ENCODE data around the gene STAC3. TPM values are rescaled to one million over a fixed set of nuclear protein-coding genes. Genes with fewer than 3 reads are reported as not detected.
A peak's percentile ranks its signal among the peaks of the same experiment; 100 is the strongest.

The STAC3 gene
- total RNA-seq, 1 experiment from 2014 or later, result 3.3 TPM

GRCh38 chr12:57227315-57228115 is 23.5 kb downstream of the STAC3 start:
- Mint-ChIP-seq H3K27me3 (ENCODE audit: low read depth) (peaks cover 66% of the 10 kb centered on the region), H3K4me1 (peaks cover 55% of the 10 kb centered on the region), H3K36me3 (peaks cover 15% of the 10 kb centered on the region), H3K27ac (peak overlapping the region; percentile 27; the same call in 1 of the 2 replicates), H3K9me3 (no peaks in the 10 kb centered on the region), H3K4me3 (peak overlapping the region; percentile 81)
- ATAC-seq (no peak), DNase-seq (ENCODE audit: low spot score) (no peak)
- CTCF ChIA-PET, result interaction anchor here (0.8 to 10.4 kb wide), 13 partner anchors 13 to 233 kb away, joined by 3 to 660 read pairs (median 9); partner anchors contain the start of genes GLI1, INHBE, LRP1 and NXPH4
- POLR2A ChIA-PET, result interaction anchor here (1.0 to 7.6 kb wide), 4 partner anchors 12 to 234 kb away, joined by 3 to 97 read pairs (median 5); partner anchors contain the start of gene LRP1
- TF ChIP-seq CTCF (IDR thresholded peaks at IDR 0.05), result no peak
- TF ChIP-seq ATF2 (CRISPR knock-in tag; IDR thresholded peaks at IDR 0.05; ENCODE audit: borderline replicate concordance, low read depth), result no peak
- TF ChIP-seq NFATC4 (CRISPR knock-in tag; IDR thresholded peaks at IDR 0.05), result no peak
- no peak for TF ChIP-seq USF1 (CRISPR knock-in tag; IDR thresholded peaks at IDR 0.05)
- no peak for TF ChIP-seq TP53 (CRISPR knock-in tag; IDR thresholded peaks at IDR 0.05)
- no peak for TF ChIP-seq ETV6 (CRISPR knock-in tag; IDR thresholded peaks at IDR 0.05)
- TF ChIP-seq ZNF232 (CRISPR knock-in tag; IDR thresholded peaks at IDR 0.05), result no peak
- TF ChIP-seq ELF4 (CRISPR knock-in tag; IDR thresholded peaks at IDR 0.05; ENCODE audit: low read depth), result no peak
- no peak for TF ChIP-seq CBFB (CRISPR knock-in tag; IDR thresholded peaks at IDR 0.05; ENCODE audit: low read depth)
- TF ChIP-seq ARID4B (CRISPR knock-in tag; IDR thresholded peaks at IDR 0.05; ENCODE audit: borderline replicate concordance), result no peak
- TF ChIP-seq OVOL2 (CRISPR knock-in tag; IDR thresholded peaks at IDR 0.05; ENCODE audit: borderline replicate concordance), result no peak
- TF ChIP-seq ZNF263 (CRISPR knock-in tag; IDR thresholded peaks at IDR 0.05; ENCODE audit: low read depth), result no peak
- no peak for TF ChIP-seq FOXP4 (CRISPR knock-in tag; IDR thresholded peaks at IDR 0.05)
- TF ChIP-seq ZNF219 (CRISPR knock-in tag; IDR thresholded peaks at IDR 0.05; ENCODE audit: borderline replicate concordance), result no peak
- no peak for TF ChIP-seq ATF3 (CRISPR knock-in tag; conservative IDR thresholded peaks at IDR 0.05)
